ENCODE data around the gene KRT17.

KRT17 gene

DNA sequence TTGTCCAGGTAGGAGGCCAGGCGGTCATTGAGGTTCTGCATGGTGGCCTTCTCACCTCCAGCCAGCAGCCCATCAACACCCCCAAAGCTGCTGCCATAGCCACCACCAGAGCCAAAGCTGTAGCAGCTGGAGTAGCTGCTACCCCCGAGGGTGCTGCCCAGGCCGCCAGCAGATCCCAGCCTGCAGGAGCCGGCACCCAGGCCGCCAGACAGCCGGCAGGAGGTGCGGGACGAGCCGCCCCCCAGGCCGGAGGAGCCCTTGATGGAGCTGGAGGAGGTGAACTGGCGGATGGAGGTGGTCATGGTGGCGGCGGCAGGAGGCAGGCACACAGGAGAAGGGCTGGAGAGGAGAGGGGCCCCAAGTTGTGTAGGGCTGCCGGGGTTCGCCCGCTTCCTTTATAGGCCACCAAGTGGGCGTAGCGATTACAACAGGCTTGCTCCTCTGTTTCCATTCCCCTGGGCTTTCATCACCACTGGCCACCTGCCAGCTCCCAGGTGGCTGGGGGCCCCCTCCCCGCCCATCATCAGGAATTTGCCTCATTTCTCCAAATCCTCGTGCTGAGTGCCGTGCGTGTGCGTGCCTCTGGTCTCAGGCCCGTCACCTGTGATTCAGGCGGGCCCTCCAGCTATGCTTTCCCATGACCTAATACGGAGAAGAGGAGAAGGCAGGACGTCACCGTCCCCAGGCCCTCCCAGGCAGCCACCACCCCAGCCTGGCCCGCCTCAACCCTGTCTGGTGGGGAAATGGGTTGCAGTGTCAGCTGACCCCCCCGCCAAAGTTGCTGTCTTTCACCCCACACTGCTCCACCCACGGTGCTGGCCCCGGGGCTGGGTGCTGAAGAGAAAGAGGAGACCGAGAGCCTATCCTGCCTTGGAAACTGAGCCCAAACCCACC, at the start of gene KRT17:
TSS of gene KRT17 (minus strand) at position 368 of the 894 bp plus-strand sequence. CDS start at position 302, 66 bp downstream.
- DNase-seq: no peak
- in situ Hi-C loops (cut with HindIII; ENCODE audit: low pct_ligation_motif_present, low pct_unique_long_range_greater_than_20kb, low sequenced_read_pairs): no loop called here

- DNase-seq: no peak
- in situ Hi-C loops (cut with HindIII; ENCODE audit: low pct_ligation_motif_present, low pct_unique_long_range_greater_than_20kb, low sequenced_read_pairs): no loop called here
Measured at GRCh38 chr17:41672153-41672552, 47.8 kb upstream of the KRT17 start.

GRCh38 chr17:41667280-41668041, 43.1 kb upstream of the KRT17 start:
- DNase-seq: no peak
- in situ Hi-C loops (cut with HindIII; ENCODE audit: low pct_ligation_motif_present, low pct_unique_long_range_greater_than_20kb, low sequenced_read_pairs): no loop called here

DNA sequence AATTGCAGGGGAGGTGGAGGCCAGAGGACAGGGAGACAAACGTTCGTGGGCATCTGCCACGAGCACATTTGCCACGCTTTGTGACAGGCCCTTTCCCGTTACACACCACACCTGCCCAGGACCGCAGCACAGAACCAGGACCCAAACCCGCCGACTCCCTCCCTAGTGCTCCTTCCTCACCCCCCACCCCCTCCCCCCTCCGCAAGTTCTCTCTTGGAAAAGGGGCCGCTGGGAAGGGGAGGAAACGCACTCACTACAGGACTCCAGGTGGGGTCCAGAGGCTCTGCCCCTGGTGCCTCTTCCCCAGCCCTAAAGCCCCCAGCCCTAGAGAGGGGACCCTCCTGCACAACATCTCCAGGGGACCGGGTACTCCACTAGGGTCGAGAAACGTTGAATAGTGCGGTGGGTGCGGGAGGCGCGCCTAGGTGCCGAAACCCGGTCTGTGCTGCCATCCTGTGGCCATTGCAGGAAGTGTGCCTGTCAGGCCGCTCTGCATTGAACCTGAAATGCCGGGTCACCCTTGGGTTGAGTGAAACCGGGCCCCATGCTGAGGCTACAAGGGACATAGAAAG, 42.4 kb upstream of the KRT17 start:
- in situ Hi-C loops (cut with HindIII; ENCODE audit: low pct_ligation_motif_present, low pct_unique_long_range_greater_than_20kb, low sequenced_read_pairs): no loop called here
- DNase-seq: peak; percentile 78

DNA sequence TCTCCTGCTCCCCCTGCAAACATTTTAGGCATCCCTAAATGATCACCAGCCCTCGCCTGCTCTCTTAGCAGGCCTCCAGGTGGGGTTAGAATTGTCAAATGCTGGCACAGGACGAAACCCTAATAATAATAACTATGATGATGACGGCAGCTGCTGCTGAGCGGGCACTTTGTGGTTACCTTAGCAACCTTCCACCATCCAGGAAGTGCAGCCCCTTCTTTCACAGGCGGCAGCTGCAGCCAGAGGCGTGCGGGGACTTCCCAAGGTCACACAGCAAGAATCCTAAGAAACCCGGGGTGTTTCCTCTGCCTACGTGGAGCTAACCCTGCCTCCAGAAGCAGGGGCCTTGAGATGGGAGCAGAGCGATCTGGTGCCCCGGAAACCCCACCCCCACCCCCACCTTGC, 41.9 kb upstream of the KRT17 start:
- in situ Hi-C loops (cut with HindIII; ENCODE audit: low pct_ligation_motif_present, low pct_unique_long_range_greater_than_20kb, low sequenced_read_pairs): no loop called here
- peak; percentile 43 for DNase-seq

DNA sequence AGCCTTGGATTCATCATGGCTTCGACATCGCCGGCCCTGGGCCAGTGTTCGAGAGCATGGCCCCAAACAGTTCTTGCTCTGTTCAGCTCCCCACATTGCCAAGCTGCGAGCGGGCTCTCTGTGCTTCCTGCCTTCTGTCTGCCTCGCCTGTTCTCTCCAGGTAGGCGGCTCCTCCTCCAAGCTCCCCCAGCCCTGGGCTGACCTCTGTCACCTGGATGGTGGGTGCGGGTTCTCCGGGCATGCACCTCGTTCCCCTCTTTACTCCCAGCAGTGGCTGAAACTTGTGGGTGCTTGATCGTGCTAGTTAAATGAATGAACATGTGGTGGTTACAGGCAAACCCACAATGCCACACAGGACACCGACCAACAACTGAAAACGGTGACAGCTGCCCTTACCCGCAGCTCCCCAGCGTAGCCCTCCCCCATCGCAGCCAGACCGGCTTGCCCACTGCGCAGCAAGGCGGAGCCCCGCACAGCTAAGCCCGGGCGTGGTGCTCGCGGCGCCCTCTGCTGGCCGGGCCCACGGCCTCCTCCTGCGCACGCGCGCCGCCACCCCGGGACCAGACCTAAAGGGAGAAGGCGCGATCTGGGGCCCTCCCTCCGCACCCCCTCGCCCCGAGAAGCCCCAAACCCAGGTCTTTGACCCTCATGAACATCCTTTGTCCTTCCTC, 41.3 kb upstream of the KRT17 start:
- in situ Hi-C loops (cut with HindIII; ENCODE audit: low pct_ligation_motif_present, low pct_unique_long_range_greater_than_20kb, low sequenced_read_pairs): no loop called here
- peak; percentile 88 for DNase-seq

DNA sequence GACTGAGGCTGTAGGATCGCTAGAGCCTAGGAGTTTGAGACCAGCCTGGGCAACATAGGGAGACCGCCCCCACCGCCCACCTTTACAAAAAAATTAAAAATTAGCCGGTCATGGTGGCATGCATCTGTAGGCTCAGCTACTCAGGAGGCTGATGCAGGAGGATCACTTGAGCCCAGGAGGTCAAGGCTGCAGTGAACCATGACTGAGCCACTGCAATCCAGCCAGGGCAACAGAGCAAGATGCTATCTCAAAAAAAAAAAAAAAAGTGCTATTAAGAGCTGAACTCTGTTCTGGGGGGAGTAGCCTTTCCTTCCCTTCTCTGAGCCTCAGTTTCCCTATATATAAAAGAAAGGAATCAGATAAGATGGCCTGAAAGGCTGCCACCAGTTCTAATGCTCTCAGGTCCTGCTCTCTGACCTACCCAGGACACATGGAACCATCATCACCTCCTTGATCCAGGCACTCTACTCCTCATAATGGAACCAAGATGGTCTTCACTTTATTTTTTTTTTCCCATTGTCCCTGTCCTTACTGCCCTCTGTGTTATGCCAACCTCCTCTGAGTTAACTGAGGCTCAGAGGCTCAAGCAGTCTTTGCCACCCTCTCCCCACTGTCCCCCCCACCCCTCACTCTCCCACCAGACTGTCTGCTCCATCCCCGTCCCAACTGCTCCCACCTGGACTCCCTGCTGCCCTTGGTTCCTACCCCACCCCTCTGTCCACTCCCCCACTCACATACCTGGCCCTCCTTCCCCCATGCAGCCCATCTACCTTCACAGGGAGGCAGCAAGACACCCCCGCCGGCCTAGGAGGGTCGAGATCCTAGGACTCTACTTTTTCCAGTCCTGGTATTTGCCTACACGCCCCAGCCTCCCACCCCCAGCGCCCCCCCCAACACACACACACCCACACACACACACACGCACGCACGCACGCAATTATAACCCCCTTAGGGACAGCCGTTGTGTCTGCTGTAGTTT, 40.5 kb upstream of the KRT17 start:
- DNase-seq: no peak
- in situ Hi-C loops (cut with HindIII; ENCODE audit: low pct_ligation_motif_present, low pct_unique_long_range_greater_than_20kb, low sequenced_read_pairs): no loop called here

- no peak for DNase-seq
- in situ Hi-C loops (cut with HindIII; ENCODE audit: low pct_ligation_motif_present, low pct_unique_long_range_greater_than_20kb, low sequenced_read_pairs): no loop called here
Measured at GRCh38 chr17:41664172-41664457, 39.7 kb upstream of the KRT17 start.

- in situ Hi-C loops (cut with HindIII; ENCODE audit: low pct_ligation_motif_present, low pct_unique_long_range_greater_than_20kb, low sequenced_read_pairs): no loop called here
- DNase-seq: no peak
Measured at GRCh38 chr17:41663451-41664171, 39.2 kb upstream of the KRT17 start.

GRCh38 chr17:41660221-41660711, 35.9 kb upstream of the KRT17 start:
- in situ Hi-C loops (cut with HindIII; ENCODE audit: low pct_ligation_motif_present, low pct_unique_long_range_greater_than_20kb, low sequenced_read_pairs): no loop called here
- DNase-seq: no peak

GRCh38 chr17:41659427-41660212, 35.2 kb upstream of the KRT17 start:
- in situ Hi-C loops (cut with HindIII; ENCODE audit: low pct_ligation_motif_present, low pct_unique_long_range_greater_than_20kb, low sequenced_read_pairs): no loop called here
- no peak for DNase-seq

DNA sequence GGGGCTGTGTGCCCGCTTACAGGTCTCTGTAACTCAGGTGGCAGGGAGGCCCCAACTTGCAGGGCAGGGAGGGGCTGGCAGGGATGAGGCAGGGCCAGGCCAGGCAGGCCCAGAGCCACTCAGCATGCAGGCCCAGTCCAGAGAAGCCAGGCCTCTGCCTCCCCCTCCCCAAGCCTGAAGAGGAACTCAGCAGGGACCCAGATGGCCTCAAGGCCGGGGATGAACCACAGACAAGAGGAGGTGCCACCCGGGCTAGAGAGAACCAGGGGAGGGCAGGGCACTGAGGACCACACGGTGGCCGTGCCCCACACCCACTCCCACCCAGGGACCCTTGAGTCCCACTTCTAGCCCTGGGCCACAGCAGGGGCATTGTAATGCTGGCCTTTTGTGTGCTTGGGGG, 34.5 kb upstream of the KRT17 start:
- in situ Hi-C loops (cut with HindIII; ENCODE audit: low pct_ligation_motif_present, low pct_unique_long_range_greater_than_20kb, low sequenced_read_pairs): no loop called here
- DNase-seq: no peak

- in situ Hi-C loops (cut with HindIII; ENCODE audit: low pct_ligation_motif_present, low pct_unique_long_range_greater_than_20kb, low sequenced_read_pairs): no loop called here
- DNase-seq: no peak
Measured at GRCh38 chr17:41657936-41658335, 33.6 kb upstream of the KRT17 start.

DNA sequence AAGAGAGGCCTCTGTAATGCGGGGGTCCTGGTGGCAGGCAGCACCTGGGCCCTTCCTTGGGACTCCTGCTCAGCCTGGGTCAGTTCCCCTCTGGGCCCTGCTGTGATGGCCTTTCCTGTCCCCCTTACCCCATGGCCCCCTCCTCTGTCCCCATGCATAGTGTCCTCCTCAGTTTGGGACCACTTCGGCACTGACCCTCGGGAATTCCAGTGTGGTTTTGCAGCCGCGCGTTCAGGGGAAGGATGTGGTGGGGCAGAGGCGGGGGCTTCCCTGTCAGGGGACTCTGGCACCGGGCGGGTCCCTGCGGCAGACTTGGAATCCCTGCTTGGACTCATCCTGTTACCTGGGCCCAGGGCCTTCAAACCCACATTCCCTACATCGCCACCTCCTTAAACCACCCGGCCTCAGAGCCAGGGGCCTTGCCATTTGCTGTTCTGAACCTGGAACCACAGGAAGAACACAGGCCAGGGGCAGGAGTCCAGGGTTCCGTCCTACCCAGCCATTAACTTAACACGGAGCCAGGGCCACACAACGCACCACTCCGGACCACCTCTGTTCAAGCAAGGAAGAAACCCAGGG, 32.9 kb upstream of the KRT17 start:
- in situ Hi-C loops (cut with HindIII; ENCODE audit: low pct_ligation_motif_present, low pct_unique_long_range_greater_than_20kb, low sequenced_read_pairs): no loop called here
- no peak for DNase-seq

- no peak for DNase-seq
- in situ Hi-C loops (cut with HindIII; ENCODE audit: low pct_ligation_motif_present, low pct_unique_long_range_greater_than_20kb, low sequenced_read_pairs): no loop called here
Measured at GRCh38 chr17:41656249-41657023, 32.1 kb upstream of the KRT17 start.

Data from ACHN (cell line).